Mesenchymal stem cell (in vitro differentiated cells and primary cell): ENCODE measurements around the gene MIX23.

ENCODE experiments used
- DNase-seq: peaks from one replicate; pipeline ENCODE4 v3.0.0-alpha.2; 2013
- H2AFZ ChIP-seq: one replicate; pipeline ENCODE4 v1.6.1; 2013; ENCODE audit warnings: low read depth, mild to moderate bottlenecking, control low read depth, inconsistent platforms, low read length, moderate library complexity
- H2AK5ac ChIP-seq: 2 replicates; pipeline ENCODE4 v1.6.1; 2013; ENCODE audit warnings: low read length, moderate library complexity, mild to moderate bottlenecking, inconsistent platforms; ENCODE audit not compliant: severe bottlenecking
- H2BK120ac ChIP-seq: one replicate; pipeline ENCODE4 v1.6.1; 2013; ENCODE audit warnings: low read depth, mild to moderate bottlenecking, inconsistent platforms, low read length, moderate library complexity
- H2BK12ac ChIP-seq, 2 experiments: one replicate each; pipeline ENCODE4 v1.6.1; 2013; ENCODE audit warnings: inconsistent platforms in 2 of 2, low read length in 2 of 2, mild to moderate bottlenecking in 2 of 2, moderate library complexity in 2 of 2, control low read depth in 1 of 2
- H2BK15ac ChIP-seq: one replicate; pipeline ENCODE4 v1.6.1; 2013; ENCODE audit warnings: mild to moderate bottlenecking, low read depth, inconsistent platforms; ENCODE audit not compliant: poor library complexity, severe bottlenecking
- H2BK5ac ChIP-seq: 2 replicates; pipeline ENCODE4 v1.6.1; 2013; ENCODE audit warnings: low read depth, mild to moderate bottlenecking, low read length, control low read depth, inconsistent platforms; ENCODE audit not compliant: poor library complexity, severe bottlenecking
- H3K14ac ChIP-seq, 2 experiments: one replicate each; pipeline ENCODE4 v1.6.1; 2013; ENCODE audit warnings: inconsistent platforms in 2 of 2, low read length in 2 of 2, control low read depth in 1 of 2, mild to moderate bottlenecking in 1 of 2, moderate library complexity in 1 of 2
- H3K18ac ChIP-seq, 2 experiments: one replicate each; pipeline ENCODE4 v1.6.1; 2013; ENCODE audit warnings: inconsistent platforms in 2 of 2, low read length in 2 of 2, control low read depth in 1 of 2, low read depth in 1 of 2, mild to moderate bottlenecking in 1 of 2
- H3K23ac ChIP-seq, 2 experiments: one replicate each; pipeline ENCODE4 v1.6.1; 2013; ENCODE audit warnings: inconsistent platforms in 2 of 2, low read length in 2 of 2, mild to moderate bottlenecking in 2 of 2, moderate library complexity in 2 of 2, control low read depth in 1 of 2
- H3K27ac ChIP-seq: 2 replicates; pipeline ENCODE4 v1.5.1; 2013; ENCODE audit warnings: mild to moderate bottlenecking, moderate library complexity, low read length, control low read depth, inconsistent platforms; ENCODE audit not compliant: poor library complexity, severe bottlenecking
- H3K27me3 ChIP-seq, 2 experiments: 2 replicates each; pipeline versions ENCODE4 v1.6.1 to v1.7.0; 2013; ENCODE audit warnings: low read length in 2 of 2, mild to moderate bottlenecking in 2 of 2, moderate library complexity in 2 of 2, control low read depth in 1 of 2, inconsistent platforms in 1 of 2; ENCODE audit not compliant: control insufficient read depth in 1 of 2, insufficient read depth in 1 of 2
- H3K36me3 ChIP-seq, 2 experiments: 2 replicates each; pipeline versions ENCODE4 v1.6.1 to v1.7.0; 2013; ENCODE audit warnings: low read length in 2 of 2, control low read depth in 1 of 2, inconsistent platforms in 1 of 2, low read depth in 1 of 2, mild to moderate bottlenecking in 1 of 2; ENCODE audit not compliant: insufficient read depth in 2 of 2, control insufficient read depth in 1 of 2
- H3K4ac ChIP-seq, 2 experiments: one replicate each; pipeline ENCODE4 v1.6.1; 2013; ENCODE audit warnings: inconsistent platforms in 2 of 2, low read length in 2 of 2, mild to moderate bottlenecking in 2 of 2, moderate library complexity in 2 of 2, control low read depth in 1 of 2, low read depth in 1 of 2
- H3K4me1 ChIP-seq: 2 replicates; pipeline ENCODE4 v1.6.1; 2013; ENCODE audit warnings: low read depth, low read length, control low read depth; ENCODE audit not compliant: control insufficient read depth, insufficient read depth
- H3K4me2 ChIP-seq: 2 replicates; pipeline ENCODE4 v1.6.1; 2013; ENCODE audit warnings: low read length, mild to moderate bottlenecking, inconsistent platforms; ENCODE audit not compliant: poor library complexity, severe bottlenecking
- H3K4me3 ChIP-seq, 2 experiments: 2 replicates each; pipeline versions ENCODE4 v1.5.1 to v1.7.0; 2013; ENCODE audit warnings: low read length in 2 of 2, mild to moderate bottlenecking in 2 of 2, control low read depth in 1 of 2, low read depth in 1 of 2; ENCODE audit not compliant: insufficient read depth in 1 of 2
- H3K79me1 ChIP-seq: replicated peaks from 2 replicates; pipeline ENCODE4 v1.6.1; 2013; ENCODE audit warnings: mild to moderate bottlenecking, control low read depth, low read length, inconsistent platforms; ENCODE audit not compliant: poor library complexity, severe bottlenecking
- H3K9ac ChIP-seq: 2 replicates; pipeline ENCODE4 v1.7.0; 2013; ENCODE audit warnings: mild to moderate bottlenecking, low read length, moderate library complexity
- H3K9me3 ChIP-seq: 2 replicates; pipeline ENCODE4 v1.7.0; 2013; ENCODE audit warnings: mild to moderate bottlenecking, low read length; ENCODE audit not compliant: control insufficient read depth
- H4K8ac ChIP-seq: one replicate; pipeline ENCODE4 v1.6.1; 2013; ENCODE audit warnings: inconsistent platforms, mild to moderate bottlenecking, low read length, moderate library complexity
- H4K91ac ChIP-seq: one replicate; pipeline ENCODE4 v1.6.1; 2013; ENCODE audit warnings: mild to moderate bottlenecking, low read length, inconsistent platforms
- WGBS: methylation state at CpG from one replicate; pipeline ENCODE4 v1.1.7; 2013; ENCODE audit warnings: mixed read lengths; 5-methylcytosine and 5-hydroxymethylcytosine counted together

The MIX23 gene

GRCh38 chr3:122421101-122421500 lies 38.1 kb upstream of the MIX23 start:
- H3K27ac ChIP-seq, result no peak overlapping the region
- H2AFZ ChIP-seq, result no peak overlapping the region
- H2BK5ac ChIP-seq, result no peak overlapping the region
- no peak overlapping the region for H4K91ac ChIP-seq
- H3K9me3 ChIP-seq, result no peaks in the 10 kb centered on the region
- no peak for DNase-seq
- H4K8ac ChIP-seq, result no peak overlapping the region
- H3K9ac ChIP-seq, result no peak overlapping the region
- H3K36me3 ChIP-seq, result peaks cover 3 to 49% of the 10 kb centered on the region in 2 experiments
- no peak overlapping the region for H2BK15ac ChIP-seq
- H3K27me3 ChIP-seq, result no peaks in the 10 kb centered on the region
- WGBS, result 100% methylated on average over 2 of the region's 4 CpGs
- H2BK12ac ChIP-seq, result no peak overlapping the region
- H3K4me2 ChIP-seq, result no peak overlapping the region
- no peak overlapping the region for H3K4me3 ChIP-seq
- no peak overlapping the region for H3K14ac ChIP-seq
- H3K23ac ChIP-seq, result no peak overlapping the region
- H3K18ac ChIP-seq, result no peak overlapping the region
- H3K79me1 ChIP-seq, result peaks cover 11% of the 10 kb centered on the region
- H2BK120ac ChIP-seq, result no peak overlapping the region
- H2AK5ac ChIP-seq, result no peak overlapping the region
- no peak overlapping the region for H3K4ac ChIP-seq
- peaks cover 3% of the 10 kb centered on the region for H3K4me1 ChIP-seq

- peak overlapping the region; percentile 34 for H2BK120ac ChIP-seq
- peak overlapping the region; percentile 1 to 96 for H3K4me3 ChIP-seq
- peak overlapping the region; percentile 77 for H3K4me2 ChIP-seq
- H3K4ac ChIP-seq, result peak overlapping the region in 1 of 2 experiments; percentile 91
- H3K27ac ChIP-seq, result no peak overlapping the region
- H3K27me3 ChIP-seq, result no peaks in the 10 kb centered on the region
- H2BK12ac ChIP-seq, result no peak overlapping the region
- DNase-seq, result peak; percentile 11
- no peaks in the 10 kb centered on the region for H3K9me3 ChIP-seq
- H2AFZ ChIP-seq, result no peak overlapping the region
- no peak overlapping the region for H3K14ac ChIP-seq
- H3K9ac ChIP-seq, result peak overlapping the region; percentile 99
- peaks cover 0 to 28% of the 10 kb centered on the region in 2 experiments for H3K36me3 ChIP-seq
- H2BK15ac ChIP-seq, result no peak overlapping the region
- no peak overlapping the region for H3K18ac ChIP-seq
- H3K79me1 ChIP-seq, result peaks cover 21% of the 10 kb centered on the region
- H3K4me1 ChIP-seq, result peaks cover 4% of the 10 kb centered on the region
- no peak overlapping the region for H2BK5ac ChIP-seq
- 84% methylated on average over 14 of the region's 14 CpGs for WGBS
- peak overlapping the region; percentile 27 for H4K91ac ChIP-seq
- no peak overlapping the region for H3K23ac ChIP-seq
- peak overlapping the region; percentile 72 for H4K8ac ChIP-seq
- peak overlapping the region; percentile 26 for H2AK5ac ChIP-seq
These were observed 33.9 kb upstream of the MIX23 start for GRCh38 chr3:122416966-122417365.

- peak within 1 kb of the TSS in 1 of 2 experiments; percentile 30 for H3K14ac ChIP-seq
- H3K4me3 ChIP-seq, result peak within 1 kb of the TSS; percentile 79 to 96
- no peaks in the 10 kb centered on the region for H3K27me3 ChIP-seq
- H2BK5ac ChIP-seq, result peak within 1 kb of the TSS; percentile 83
- H3K4ac ChIP-seq, result peak within 1 kb of the TSS; percentile 89 to 91
- H3K27ac ChIP-seq, result peak within 1 kb of the TSS; percentile 91
- H3K36me3 ChIP-seq, result peaks cover 3 to 27% of the 10 kb centered on the region in 2 experiments
- peak within 1 kb of the TSS; percentile 96 for H4K8ac ChIP-seq
- H3K79me1 ChIP-seq, result peaks cover 19% of the 10 kb centered on the region
- peak; percentile 98 for DNase-seq
- peak within 1 kb of the TSS; percentile 77 for H2BK15ac ChIP-seq
- peak within 1 kb of the TSS; percentile 34 for H2BK120ac ChIP-seq
- peak within 1 kb of the TSS; percentile 90 for H4K91ac ChIP-seq
- WGBS, result under 1% methylated on average over 48 of the region's 48 CpGs
- H2AK5ac ChIP-seq, result peak within 1 kb of the TSS; percentile 62
- peaks cover 4% of the 10 kb centered on the region for H3K4me1 ChIP-seq
- H3K23ac ChIP-seq, result no peak within 1 kb of the TSS
- H2BK12ac ChIP-seq, result peak within 1 kb of the TSS in 1 of 2 experiments; percentile 4
- no peaks in the 10 kb centered on the region for H3K9me3 ChIP-seq
- H3K4me2 ChIP-seq, result peak within 1 kb of the TSS; percentile 89
- peak within 1 kb of the TSS; percentile 78 for H2AFZ ChIP-seq
- H3K9ac ChIP-seq, result peak within 1 kb of the TSS; percentile 99
- H3K18ac ChIP-seq, result peak within 1 kb of the TSS; percentile 75 to 96
These were observed 33.0 kb upstream of the MIX23 start, which contains the start of gene WDR5B for GRCh38 chr3:122415762-122416654. Gene WDR5B (minus strand): TSS chr3:122416062. CDS start chr3:122415528, 534 bp downstream.

- H3K36me3 ChIP-seq, result peaks cover 3 to 34% of the 10 kb centered on the region in 2 experiments
- peak overlapping the region; percentile 99 for H3K9ac ChIP-seq
- H3K4me1 ChIP-seq, result peaks cover 4% of the 10 kb centered on the region
- H4K91ac ChIP-seq, result no peak overlapping the region
- no peak overlapping the region for H2BK120ac ChIP-seq
- peak overlapping the region; percentile 59 for H2AK5ac ChIP-seq
- no peaks in the 10 kb centered on the region for H3K27me3 ChIP-seq
- peak; percentile 73 for DNase-seq
- peak overlapping the region; percentile 57 for H2BK5ac ChIP-seq
- no peak overlapping the region for H3K23ac ChIP-seq
- no peak overlapping the region for H2AFZ ChIP-seq
- H3K9me3 ChIP-seq, result no peaks in the 10 kb centered on the region
- H3K79me1 ChIP-seq, result peaks cover 20% of the 10 kb centered on the region
- H3K14ac ChIP-seq, result no peak overlapping the region
- H3K18ac ChIP-seq, result peak overlapping the region in 1 of 2 experiments; percentile 44
- H4K8ac ChIP-seq, result peak overlapping the region; percentile 55
- H3K4me2 ChIP-seq, result peak overlapping the region; percentile 89
- peak overlapping the region; percentile 88 for H3K27ac ChIP-seq
- peak overlapping the region; percentile 79 to 96 for H3K4me3 ChIP-seq
- no peak overlapping the region for H2BK15ac ChIP-seq
- peak overlapping the region in 1 of 2 experiments; percentile 4 for H2BK12ac ChIP-seq
- H3K4ac ChIP-seq, result peak overlapping the region in 1 of 2 experiments; percentile 89
- WGBS, result 32% methylated on average over 10 of the region's 10 CpGs
These were observed 32.2 kb upstream of the MIX23 start for GRCh38 chr3:122415104-122415744.
